ENCODE results near the gene PLEKHA6. TPM values are rescaled to one million over a fixed set of nuclear protein-coding genes. Genes with fewer than 3 reads are reported as not detected.

PLEKHA6 gene
- total RNA-seq, 1 donor from 2014 or later, result 1.5 TPM

- no peak for DNase-seq (ENCODE audit: low read depth in 2 of 2)
Measured at GRCh38 chr1:204216880-204217647, 142.7 kb downstream of the PLEKHA6 start.

DNA sequence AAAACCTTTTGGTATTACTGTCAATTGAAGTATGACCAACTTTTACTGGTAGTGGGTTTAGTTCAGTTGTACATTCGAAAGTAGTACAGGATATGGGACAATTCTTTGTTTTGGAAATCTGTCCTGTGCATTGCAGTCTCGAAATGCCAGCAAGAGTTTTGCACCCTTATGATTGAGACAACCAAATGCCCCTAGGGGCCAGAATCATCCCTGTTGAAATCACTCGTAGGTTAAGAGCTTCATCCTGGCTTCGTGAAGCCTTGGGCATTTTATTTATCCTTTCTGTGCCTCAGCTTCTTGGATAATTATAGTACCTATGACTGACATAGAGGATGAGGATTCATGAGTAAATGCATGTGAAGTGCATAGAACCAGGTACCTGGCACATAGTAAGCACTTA lies 143.5 kb downstream of the PLEKHA6 start:
- no peak for DNase-seq (ENCODE audit: low read depth in 2 of 2)

- peak; percentile 41 to 77 for DNase-seq (ENCODE audit: low read depth in 2 of 2)
Measured at GRCh38 chr1:204213668-204214662, 145.8 kb downstream of the PLEKHA6 start, which contains the start of gene GOLT1A. Gene GOLT1A (minus strand): TSS chr1:204213988. CDS start chr1:204213906, 82 bp downstream.

- no peak for DNase-seq (ENCODE audit: low read depth in 2 of 2)
Measured at GRCh38 chr1:204212715-204213114, 147.0 kb downstream of the PLEKHA6 start.

DNA sequence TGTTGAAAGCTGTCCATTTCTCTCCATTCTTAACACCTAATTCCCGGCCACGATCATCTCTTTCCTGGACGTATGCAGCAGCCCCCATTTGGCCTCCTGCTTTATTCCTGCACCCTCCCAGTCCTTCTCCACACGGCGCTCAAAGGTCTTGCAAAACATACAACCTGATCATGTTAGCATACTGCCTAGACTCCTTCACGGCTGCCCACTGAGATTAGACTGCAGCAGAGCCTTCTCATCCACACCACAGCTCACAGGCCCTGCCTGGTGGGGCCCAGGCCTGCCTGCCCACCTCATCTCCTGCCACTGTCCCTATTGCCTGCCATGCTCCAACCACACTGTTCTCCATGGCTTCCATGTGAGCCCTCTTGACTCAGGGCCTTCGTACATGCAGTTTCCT lies 148.7 kb downstream of the PLEKHA6 start:
- no peak for DNase-seq (ENCODE audit: low read depth in 2 of 2)

- DNase-seq (ENCODE audit: low read depth in 2 of 2), result peak in 1 of 2 donors; percentile 44
Measured at GRCh38 chr1:204207136-204207616, 152.6 kb downstream of the PLEKHA6 start.

DNA sequence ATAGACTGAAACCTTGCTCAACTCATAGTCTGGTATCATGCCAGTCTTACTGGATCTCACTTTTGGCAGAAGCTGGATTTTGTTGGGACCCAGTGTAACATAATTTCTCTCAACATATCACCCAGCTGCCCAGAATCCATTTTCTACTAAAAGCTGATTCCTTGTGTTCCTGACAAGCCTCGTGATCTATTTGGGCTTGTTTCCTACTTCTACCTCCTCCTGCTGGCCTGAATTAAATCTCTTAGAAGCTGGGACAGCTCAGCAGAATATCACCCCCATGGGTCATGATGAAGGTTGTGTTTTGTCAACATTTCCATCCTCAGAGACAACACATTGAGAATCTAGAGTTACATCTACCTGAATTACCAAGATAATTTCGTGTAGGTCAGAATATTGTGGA lies 153.6 kb downstream of the PLEKHA6 start:
- peak in 1 of 2 donors; percentile 34 for DNase-seq (ENCODE audit: low read depth in 2 of 2)

DNA sequence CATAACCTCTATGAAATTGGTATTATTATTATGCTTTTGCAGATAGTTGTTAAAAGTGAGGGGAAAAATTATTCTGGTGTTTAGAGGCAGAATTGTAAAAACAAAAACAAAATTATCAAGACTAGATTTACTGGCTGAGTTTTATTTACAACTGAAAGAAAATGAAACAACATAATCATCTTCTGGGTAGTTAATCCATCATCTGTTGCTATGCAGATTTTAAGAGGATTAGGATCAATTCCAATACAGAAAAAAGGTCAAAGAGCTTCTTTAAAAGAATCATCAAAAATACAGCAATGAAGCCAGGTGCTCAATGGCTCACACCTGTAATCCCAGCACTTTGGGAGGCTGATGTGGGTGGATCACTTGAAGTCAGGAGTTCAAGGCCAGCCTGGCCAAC lies 154.2 kb downstream of the PLEKHA6 start:
- no peak for DNase-seq (ENCODE audit: low read depth in 2 of 2)

DNA sequence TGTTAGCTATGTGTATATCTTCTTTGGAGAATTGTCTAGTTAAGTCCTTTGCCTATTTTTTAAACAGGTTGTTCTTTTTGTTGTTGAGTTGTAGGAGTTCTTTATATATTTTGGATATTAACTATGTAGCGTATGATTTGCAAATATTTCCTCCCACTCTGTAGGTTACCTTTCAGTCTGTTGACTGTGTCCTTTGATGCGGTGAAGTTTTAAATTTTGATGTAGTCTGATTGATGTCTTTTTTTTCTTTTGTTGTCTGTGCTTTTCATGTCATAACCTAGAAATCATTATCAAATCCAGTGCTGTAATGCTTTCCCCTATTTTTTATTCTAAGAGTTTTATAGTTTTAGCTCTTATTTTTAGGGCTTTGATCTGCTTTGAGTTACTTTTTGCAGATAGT lies 154.8 kb downstream of the PLEKHA6 start:
- DNase-seq (ENCODE audit: low read depth in 2 of 2), result no peak

- no peak for DNase-seq (ENCODE audit: low read depth in 2 of 2)
Measured at GRCh38 chr1:204203206-204203767, 156.4 kb downstream of the PLEKHA6 start.

- DNase-seq (ENCODE audit: low read depth in 2 of 2), result no peak
Measured at GRCh38 chr1:204202481-204202880, 157.2 kb downstream of the PLEKHA6 start.

DNA sequence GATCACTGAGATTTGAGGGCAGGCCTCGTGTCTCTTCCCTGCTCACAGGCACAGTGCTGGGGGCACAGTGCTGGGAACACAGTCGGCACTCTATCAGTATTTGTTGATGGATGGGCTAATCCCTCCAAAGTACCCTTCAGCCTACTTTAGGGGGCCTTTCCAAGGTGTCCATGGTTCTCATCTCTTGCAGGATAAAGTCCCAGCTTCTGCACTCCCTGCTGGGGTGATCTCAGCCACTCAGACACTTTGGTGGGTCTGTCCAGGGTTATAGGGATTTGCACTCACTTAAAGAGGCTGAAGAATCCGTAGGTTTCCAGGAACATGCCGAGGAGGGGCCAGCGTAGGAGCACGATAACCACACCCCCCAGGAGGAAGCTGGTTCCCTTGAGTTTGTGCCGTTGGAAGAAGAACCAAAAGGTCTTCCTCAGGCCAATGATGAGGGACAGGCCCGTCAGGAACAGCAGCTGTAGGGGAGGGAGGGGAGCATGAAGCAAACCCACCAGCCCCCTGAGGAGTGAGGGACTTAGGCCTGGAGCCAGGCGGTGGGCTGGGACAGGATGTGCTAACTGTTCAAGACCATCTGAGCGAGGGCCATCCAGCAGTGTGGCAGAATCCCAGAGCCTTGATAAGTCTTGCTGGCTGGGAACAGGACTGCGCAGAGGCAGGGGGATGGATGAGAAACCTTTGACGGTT lies 158.2 kb downstream of the PLEKHA6 start:
- DNase-seq (ENCODE audit: low read depth in 2 of 2), result no peak

- peak in 1 of 2 donors; percentile 14 for DNase-seq (ENCODE audit: low read depth in 2 of 2)
Measured at GRCh38 chr1:204199579-204199978, 160.2 kb downstream of the PLEKHA6 start.

GRCh38 chr1:204198348-204199340 lies 161.1 kb downstream of the PLEKHA6 start:
- peak in 1 of 2 donors; percentile 82 for DNase-seq (ENCODE audit: low read depth in 2 of 2)

DNA sequence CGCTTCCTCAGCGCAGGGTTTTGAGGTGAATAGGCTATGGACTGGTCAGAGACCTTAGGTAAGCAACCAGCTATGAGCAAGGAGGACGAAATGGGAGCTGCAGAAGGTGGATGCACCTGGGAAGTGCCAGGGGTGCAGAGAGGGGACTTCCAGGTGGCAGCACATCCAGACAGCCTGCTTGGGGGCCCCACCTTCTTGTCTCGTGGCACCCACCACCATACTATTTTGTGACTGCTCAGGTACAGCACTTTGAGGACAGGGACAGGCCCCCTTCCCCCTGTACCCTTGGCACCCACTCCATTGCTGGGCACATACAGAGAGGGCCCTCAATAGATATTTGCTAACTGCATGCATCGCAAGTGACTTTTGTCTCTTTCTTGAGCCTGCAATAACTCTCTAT lies 162.7 kb downstream of the PLEKHA6 start:
- no peak for DNase-seq (ENCODE audit: low read depth in 2 of 2)

- DNase-seq (ENCODE audit: low read depth in 2 of 2), result no peak
Measured at GRCh38 chr1:204196068-204196795, 163.5 kb downstream of the PLEKHA6 start, which contains the start of gene KISS1. Gene KISS1 (minus strand): TSS chr1:204196491. CDS start chr1:204192876, 3,615 bp downstream.

DNA sequence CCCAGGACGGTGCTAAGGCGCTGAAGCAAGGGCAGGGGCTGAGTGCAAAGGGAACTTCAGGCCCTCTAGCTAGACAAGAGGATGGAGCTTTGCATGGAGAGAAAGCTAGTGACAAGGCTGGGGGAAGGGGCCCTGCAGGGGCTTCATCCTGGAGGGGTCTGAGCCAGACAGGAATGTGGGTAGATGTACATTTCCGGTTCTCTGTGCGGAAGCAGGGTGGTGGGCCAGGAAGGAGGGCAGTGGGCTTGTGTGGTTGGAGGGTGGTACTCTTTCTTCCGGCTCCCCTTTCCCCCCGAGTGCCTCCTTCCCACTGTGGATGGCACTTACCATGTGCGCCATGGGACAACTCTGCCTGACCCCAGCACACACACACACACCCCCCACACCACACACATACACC lies 165.0 kb downstream of the PLEKHA6 start:
- no peak for DNase-seq (ENCODE audit: low read depth in 2 of 2)

DNA sequence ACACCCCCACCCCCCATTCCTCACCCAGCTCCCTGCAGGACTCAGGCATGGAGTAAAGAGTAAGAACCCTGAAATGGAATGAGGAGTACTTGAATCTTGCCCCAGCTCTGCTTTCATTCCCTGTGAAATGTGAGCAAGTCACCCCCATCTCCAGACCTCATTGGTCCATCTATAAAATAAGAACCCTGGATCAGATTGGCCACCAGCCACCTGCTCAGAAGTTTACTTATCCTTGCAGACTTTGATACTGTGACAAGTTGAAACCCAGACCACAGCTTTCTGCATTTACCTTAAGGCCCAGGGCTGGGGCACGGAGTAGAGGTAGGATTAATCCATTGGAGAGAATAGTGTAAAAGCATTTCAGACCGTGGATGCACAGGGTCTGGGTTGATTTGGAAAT lies 165.6 kb downstream of the PLEKHA6 start:
- DNase-seq (ENCODE audit: low read depth in 2 of 2), result no peak
